ENCODE results near the gene MOB2. TPM values are rescaled to one million over a fixed set of nuclear protein-coding genes. Genes with fewer than 3 reads are reported as not detected.

Gene MOB2
- total and polyA plus RNA-seq, 9 of the 15 experiments (the other 6 are each of a cell fraction or from before 2014, with no cell fraction given): 0.17 to 36.8 (median 19.2) TPM

DNA sequence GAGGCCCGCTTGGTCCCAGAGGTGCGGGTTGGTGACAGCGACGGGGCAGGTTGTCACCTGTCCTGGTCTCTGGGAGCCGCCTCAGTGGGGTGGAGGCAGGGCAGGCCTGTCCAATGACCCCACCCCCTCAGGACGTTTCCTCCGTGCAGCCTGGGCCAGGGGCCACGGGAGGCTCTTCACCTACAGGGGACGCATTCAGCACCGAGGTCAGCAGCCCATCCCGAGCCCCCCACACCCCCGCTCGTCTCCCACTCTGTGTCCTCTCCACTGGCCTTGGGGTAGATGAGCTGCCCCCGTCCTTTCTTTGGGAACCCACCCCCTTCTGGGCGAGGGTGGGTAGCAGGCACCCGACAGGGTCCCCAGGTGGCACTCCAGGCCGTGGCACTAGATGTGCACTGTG, 61.1 kb downstream of the MOB2 start:
- no peak for FAIRE-seq
- Histone ChIP-seq H3K9ac (ENCODE audit: insufficient read depth in 1 of 2, low read depth in 2 of 2, low read length in 2 of 2) (no peak overlapping the region), H3K4me1 (replicated peaks in 1 of 2; ENCODE audit: control insufficient read depth in 2 of 2, insufficient read depth in 2 of 2, low read length in 2 of 2) (no peaks in the 10 kb centered on the region), H3K4me3 (no peak overlapping the region), H3K36me3 (ENCODE audit: control insufficient read depth, insufficient read depth, low read length) (no peaks in the 10 kb centered on the region), H3K4me2 (ENCODE audit: insufficient read depth, low read length) (no peak overlapping the region), H2AFZ (ENCODE audit: low read depth, low read length) (no peak overlapping the region), H3K27ac (ENCODE audit: extremely low read depth, low read depth, low read length) (no peak overlapping the region), H4K20me1 (replicated peaks; ENCODE audit: control insufficient read depth, insufficient read depth, low read length) (no peaks in the 10 kb centered on the region), H3K79me2 (ENCODE audit: control insufficient read depth, insufficient read depth, low read length) (no peaks in the 10 kb centered on the region), H3K27me3 (ENCODE audit: control insufficient read depth in 2 of 2, insufficient read depth in 2 of 2, low read length in 2 of 2) (no peaks in the 10 kb centered on the region), H3K9me3 (replicated peaks; ENCODE audit: control insufficient read depth, insufficient read depth, low read depth, low read length) (no peaks in the 10 kb centered on the region), H3K9me1 (ENCODE audit: control insufficient read depth, insufficient read depth, low read length) (no peaks in the 10 kb centered on the region)
- DNase-seq (ENCODE audit: extremely low read depth in 1 of 4, low spot score in 3 of 4): no peak
- 0% methylated on average over 14 of the region's 17 CpGs for WGBS (ENCODE audit: insufficient coverage, low coverage, missing lambda C conversion rate)
- ChIA-PET CTCF (ENCODE audit: low intra/inter-chr PET ratio) (no interaction called here), POLR2A (no interaction called here)
- ATAC-seq: no peak
- in situ Hi-C loops (cut with MboI) (no loop called here), intact Hi-C loops (cut with micrococcal nuclease) (no loop called here)
- TF ChIP-seq ZKSCAN3 (CRISPR knock-in tag; IDR thresholded peaks at IDR 0.05) (no peak), TAL1 (IDR thresholded peaks at IDR 0.05) (no peak), ETV1 (tag; conservative IDR thresholded peaks at IDR 0.05; ENCODE audit: low read depth) (no peak), SRSF3 (IDR thresholded peaks at IDR 0.05; ENCODE audit: insufficient read depth, low read length) (no peak)
- TF ChIP-seq, protein P1, sequence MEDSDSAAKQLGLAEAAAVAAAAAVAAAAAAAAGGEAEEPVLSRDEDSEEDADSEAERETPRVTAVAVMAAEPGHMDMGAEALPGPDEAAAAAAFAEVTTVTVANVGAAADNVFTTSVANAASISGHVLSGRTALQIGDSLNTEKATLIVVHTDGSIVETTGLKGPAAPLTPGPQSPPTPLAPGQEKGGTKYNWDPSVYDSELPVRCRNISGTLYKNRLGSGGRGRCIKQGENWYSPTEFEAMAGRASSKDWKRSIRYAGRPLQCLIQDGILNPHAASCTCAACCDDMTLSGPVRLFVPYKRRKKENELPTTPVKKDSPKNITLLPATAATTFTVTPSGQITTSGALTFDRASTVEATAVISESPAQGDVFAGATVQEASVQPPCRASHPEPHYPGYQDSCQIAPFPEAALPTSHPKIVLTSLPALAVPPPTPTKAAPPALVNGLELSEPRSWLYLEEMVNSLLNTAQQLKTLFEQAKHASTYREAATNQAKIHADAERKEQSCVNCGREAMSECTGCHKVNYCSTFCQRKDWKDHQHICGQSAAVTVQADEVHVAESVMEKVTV (CRISPR knock-in tag; IDR thresholded peaks at IDR 0.05): no peak
- TF ChIP-seq, protein P2, sequence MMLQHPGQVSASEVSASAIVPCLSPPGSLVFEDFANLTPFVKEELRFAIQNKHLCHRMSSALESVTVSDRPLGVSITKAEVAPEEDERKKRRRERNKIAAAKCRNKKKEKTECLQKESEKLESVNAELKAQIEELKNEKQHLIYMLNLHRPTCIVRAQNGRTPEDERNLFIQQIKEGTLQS (IDR thresholded peaks at IDR 0.05): no peak
- TF ChIP-seq, protein P2 (CRISPR knock-in tag; conservative IDR thresholded peaks at IDR 0.05): no peak
- TF ChIP-seq, protein P3, sequence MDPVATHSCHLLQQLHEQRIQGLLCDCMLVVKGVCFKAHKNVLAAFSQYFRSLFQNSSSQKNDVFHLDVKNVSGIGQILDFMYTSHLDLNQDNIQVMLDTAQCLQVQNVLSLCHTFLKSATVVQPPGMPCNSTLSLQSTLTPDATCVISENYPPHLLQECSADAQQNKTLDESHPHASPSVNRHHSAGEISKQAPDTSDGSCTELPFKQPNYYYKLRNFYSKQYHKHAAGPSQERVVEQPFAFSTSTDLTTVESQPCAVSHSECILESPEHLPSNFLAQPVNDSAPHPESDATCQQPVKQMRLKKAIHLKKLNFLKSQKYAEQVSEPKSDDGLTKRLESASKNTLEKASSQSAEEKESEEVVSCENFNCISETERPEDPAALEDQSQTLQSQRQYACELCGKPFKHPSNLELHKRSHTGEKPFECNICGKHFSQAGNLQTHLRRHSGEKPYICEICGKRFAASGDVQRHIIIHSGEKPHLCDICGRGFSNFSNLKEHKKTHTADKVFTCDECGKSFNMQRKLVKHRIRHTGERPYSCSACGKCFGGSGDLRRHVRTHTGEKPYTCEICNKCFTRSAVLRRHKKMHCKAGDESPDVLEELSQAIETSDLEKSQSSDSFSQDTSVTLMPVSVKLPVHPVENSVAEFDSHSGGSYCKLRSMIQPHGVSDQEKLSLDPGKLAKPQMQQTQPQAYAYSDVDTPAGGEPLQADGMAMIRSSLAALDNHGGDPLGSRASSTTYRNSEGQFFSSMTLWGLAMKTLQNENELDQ (CRISPR knock-in tag; IDR thresholded peaks at IDR 0.05; ENCODE audit: borderline replicate concordance): no peak
- BruUV-seq (replicated peaks): no TSS peak
